ENCODE data around the gene MRPL22. TPM values are rescaled to one million over a fixed set of nuclear protein-coding genes. Genes with fewer than 3 reads are reported as not detected.
A peak's percentile ranks its signal among the peaks of the same experiment; 100 is the strongest.

Gene MRPL22
- total and polyA plus RNA-seq, 2 of the 13 experiments (the other 11 are each of a cell fraction or from before 2014, with no cell fraction given) = 66.8 to 84.8 TPM

- TF ChIP-seq HNF1A (IDR thresholded peaks at IDR 0.05; ENCODE audit: low read depth) = no peak
- TF ChIP-seq HNF1A (CRISPR knock-in tag; IDR thresholded peaks at IDR 0.05; ENCODE audit: borderline replicate concordance) = peak; percentile 70; the same call in 1 of the 2 replicates
- peak; percentile 60; the same call in 1 of the 2 replicates for TF ChIP-seq RARA (CRISPR knock-in tag; IDR thresholded peaks at IDR 0.05)
- TF ChIP-seq ZNF407 (CRISPR knock-in tag; IDR thresholded peaks at IDR 0.05; ENCODE audit: not compliant biosample characterization) = peak; percentile 91
- peak; percentile 68; the same call in 1 of the 2 replicates for TF ChIP-seq NFKB2 (CRISPR knock-in tag; IDR thresholded peaks at IDR 0.05; ENCODE audit: borderline replicate concordance)
- peak; percentile 51 for TF ChIP-seq ZNF777 (CRISPR knock-in tag; IDR thresholded peaks at IDR 0.05)
- peak; percentile 77 for TF ChIP-seq HNF1B (CRISPR knock-in tag; IDR thresholded peaks at IDR 0.05)
- TF ChIP-seq ZNF317 (CRISPR knock-in tag; IDR thresholded peaks at IDR 0.05) = no peak; the same call in 1 of the 2 replicates
- TF ChIP-seq, protein P1, sequence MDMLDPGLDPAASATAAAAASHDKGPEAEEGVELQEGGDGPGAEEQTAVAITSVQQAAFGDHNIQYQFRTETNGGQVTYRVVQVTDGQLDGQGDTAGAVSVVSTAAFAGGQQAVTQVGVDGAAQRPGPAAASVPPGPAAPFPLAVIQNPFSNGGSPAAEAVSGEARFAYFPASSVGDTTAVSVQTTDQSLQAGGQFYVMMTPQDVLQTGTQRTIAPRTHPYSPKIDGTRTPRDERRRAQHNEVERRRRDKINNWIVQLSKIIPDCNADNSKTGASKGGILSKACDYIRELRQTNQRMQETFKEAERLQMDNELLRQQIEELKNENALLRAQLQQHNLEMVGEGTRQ (IDR thresholded peaks at IDR 0.05; ENCODE audit: low read depth, low read length) = no peak
- TF ChIP-seq, protein P1 (CRISPR knock-in tag; IDR thresholded peaks at IDR 0.05; ENCODE audit: borderline replicate concordance) = peak; percentile 18; the same call in 1 of the 2 replicates
- peak; percentile 97 for TF ChIP-seq ZMYM4 (CRISPR knock-in tag; IDR thresholded peaks at IDR 0.05)
- no peak for TF ChIP-seq ZNF790 (CRISPR knock-in tag; IDR thresholded peaks at IDR 0.05; ENCODE audit: borderline replicate concordance)
Measured at GRCh38 chr5:154937718-154938466, 3.0 kb upstream of the MRPL22 start, which contains the start of gene GEMIN5 (continued).
